A673 (cell line): ENCODE data around the gene LARGE1. TPM values are rescaled to one million over a fixed set of nuclear protein-coding genes. Genes with fewer than 3 reads are reported as not detected.

ENCODE experiments used
- BruUV-seq: library from RNA; stranded (reverse); fragments of 400-500 nt; replicated peaks from 2 replicates; lab custom pipeline; 2021; lab: Mats Ljungman, UMichigan
- CTCF ChIA-PET: fragments of 300-600 bp; sonication (Branson Sonifier 250); formaldehyde crosslinking; loops from one replicate; lab custom pipeline; 2022; ENCODE audit warnings: antibody characterized with exemption; lab: Charles Lee
- POLR2A ChIA-PET: fragments of 300-600 bp; sonication (Branson Sonifier 250); formaldehyde crosslinking; loops from one replicate; lab custom pipeline; 2022; ENCODE audit warnings: antibody characterized with exemption; ENCODE audit not compliant: low non-redundant PET; lab: Charles Lee
- DNase-seq: peaks from one replicate; pipeline ENCODE4 v3.0.0-alpha.2; 2015; ENCODE audit warnings: low spot score
- H3K27ac ChIP-seq: fragments of 200-600 bp; sonication (generic); 2 replicates; pipeline ENCODE4 v1.5.1; 2016; ENCODE audit warnings: mixed run types, low read depth, mild to moderate bottlenecking, mixed read lengths, antibody characterized with exemption, low read length; ENCODE audit not compliant: poor library complexity, severe bottlenecking
- H3K27me3 ChIP-seq: fragments of 200-600 bp; sonication (generic); replicated peaks from 2 replicates; pipeline ENCODE4 v1.6.1; 2017; ENCODE audit warnings: mixed run types, low read depth, mild to moderate bottlenecking, mixed read lengths, antibody characterized with exemption, low read length; ENCODE audit not compliant: insufficient read depth, poor library complexity
- H3K36me3 ChIP-seq: fragments of 200-600 bp; sonication (generic); 2 replicates; pipeline ENCODE4 v1.6.1; 2016; ENCODE audit warnings: mixed run types, mild to moderate bottlenecking, mixed read lengths, antibody characterized with exemption, low read length; ENCODE audit not compliant: insufficient read depth, poor library complexity, severe bottlenecking
- H3K4me1 ChIP-seq: fragments of 200-600 bp; sonication (generic); 2 replicates; pipeline ENCODE4 v1.6.1; 2017; ENCODE audit warnings: mixed run types, mild to moderate bottlenecking, mixed read lengths, antibody characterized with exemption, low read length; ENCODE audit not compliant: insufficient read depth, poor library complexity, severe bottlenecking
- H3K4me3 ChIP-seq: fragments of 200-600 bp; sonication (generic); 2 replicates; pipeline ENCODE4 v1.5.1; 2016; ENCODE audit warnings: low read depth, mixed run types, mild to moderate bottlenecking, mixed read lengths, low read length; ENCODE audit not compliant: poor library complexity, severe bottlenecking
- H3K9me3 ChIP-seq: fragments of 200-600 bp; sonication (generic); 2 replicates; pipeline ENCODE4 v1.6.1; 2016; ENCODE audit warnings: mixed run types, low read depth, mild to moderate bottlenecking, mixed read lengths, antibody characterized with exemption, low read length; ENCODE audit not compliant: poor library complexity, severe bottlenecking
- CTCF ChIP-seq: fragments of 300-800, 200-600 bp; sonication (generic); conservative IDR thresholded peaks from 2 replicates; pipeline ENCODE4 v1.5.1; 2017; ENCODE audit warnings: low read depth, mild to moderate bottlenecking, antibody characterized with exemption, low read length, moderate library complexity, mixed read lengths
- EZH2 ChIP-seq: fragments of 200-600 bp; sonication (generic); IDR thresholded peaks from 2 replicates; pipeline ENCODE4 v1.6.1; 2017; ENCODE audit warnings: borderline replicate concordance, low read depth, mild to moderate bottlenecking, mixed read lengths, antibody characterized with exemption, low read length; ENCODE audit not compliant: poor library complexity, severe bottlenecking
- intact Hi-C: fragments of 100-400 bp; cut with micrococcal nuclease; formaldehyde crosslinking; loops from one replicate; pipeline ENCODE4 v1.10.0; 2022; ENCODE audit not compliant: unreplicated experiment
- total RNA-seq: library from RNA; stranded (reverse); gene quantifications from 2 replicates; pipeline ENCODE4 v1.2.3, GENCODE V29; 2021

LARGE1 gene
- total RNA-seq, 1 experiment from 2014 or later, result not detected

GRCh38 chr22:33770723-33771122, 149.6 kb downstream of the LARGE1 start:
- Histone ChIP-seq H3K27me3 (no peaks in the 10 kb centered on the region), H3K27ac (no peak overlapping the region), H3K9me3 (peaks cover 17% of the 10 kb centered on the region), H3K36me3 (no peaks in the 10 kb centered on the region), H3K4me3 (no peak overlapping the region), H3K4me1 (no peaks in the 10 kb centered on the region)
- POLR2A ChIA-PET, result no interaction called here
- TF ChIP-seq EZH2, result no peak
- no peak for TF ChIP-seq CTCF
- CTCF ChIA-PET, result no interaction called here
- intact Hi-C loops, result no loop called here
- BruUV-seq, result no TSS peak
- DNase-seq, result no peak

- no peak overlapping the region for H3K27ac ChIP-seq
- intact Hi-C loops, result no loop called here
- CTCF ChIA-PET, result no interaction called here
- H3K36me3 ChIP-seq, result no peaks in the 10 kb centered on the region
- no peak overlapping the region for H3K4me3 ChIP-seq
- H3K27me3 ChIP-seq, result no peaks in the 10 kb centered on the region
- peaks cover 19% of the 10 kb centered on the region for H3K9me3 ChIP-seq
- POLR2A ChIA-PET, result no interaction called here
- no peak for DNase-seq
- no peaks in the 10 kb centered on the region for H3K4me1 ChIP-seq
- TF ChIP-seq EZH2 (no peak), CTCF (no peak)
- BruUV-seq, result no TSS peak
Observed at GRCh38 chr22:33766091-33766490, 154.2 kb downstream of the LARGE1 start.

GRCh38 chr22:33758961-33759360, 161.3 kb downstream of the LARGE1 start:
- Histone ChIP-seq H3K4me1 (no peaks in the 10 kb centered on the region), H3K4me3 (no peak overlapping the region), H3K9me3 (peaks cover 35% of the 10 kb centered on the region), H3K27me3 (no peaks in the 10 kb centered on the region), H3K27ac (no peak overlapping the region), H3K36me3 (no peaks in the 10 kb centered on the region)
- no peak for DNase-seq
- ChIA-PET POLR2A (no interaction called here), CTCF (no interaction called here)
- TF ChIP-seq EZH2 (no peak), CTCF (no peak)
- BruUV-seq, result no TSS peak
- intact Hi-C loops, result no loop called here
